Measurements from ENCODE around the gene LRSAM1.

Gene LRSAM1

GRCh38 chr9:127509261-127509954 lies 58.1 kb downstream of the LRSAM1 start:
- FAIRE-seq: no peak
- DNase-seq (ENCODE audit: insufficient read length, low spot score): no peak

- FAIRE-seq (no peak), DNase-seq (ENCODE audit: insufficient read length, low spot score) (no peak)
These were observed 58.6 kb downstream of the LRSAM1 start for GRCh38 chr9:127509955-127510299.

GRCh38 chr9:127514468-127514867 lies 63.2 kb downstream of the LRSAM1 start:
- FAIRE-seq (no peak), DNase-seq (ENCODE audit: insufficient read length, low spot score) (no peak)

GRCh38 chr9:127516835-127517607 lies 65.7 kb downstream of the LRSAM1 start:
- no peak for DNase-seq (ENCODE audit: insufficient read length, low spot score)

GRCh38 chr9:127517620-127518019 lies 66.3 kb downstream of the LRSAM1 start:
- no peak for DNase-seq (ENCODE audit: insufficient read length, low spot score)
- FAIRE-seq: no peak

More at GRCh38 chr9:127516835-127517607, 65.7 kb downstream of the LRSAM1 start:
- FAIRE-seq: no peak

GRCh38 chr9:127518091-127518856 lies 67.0 kb downstream of the LRSAM1 start:
- DNase-seq (ENCODE audit: insufficient read length, low spot score) (no peak), FAIRE-seq (no peak)

GRCh38 chr9:127519301-127520166 lies 68.2 kb downstream of the LRSAM1 start:
- FAIRE-seq (peak; percentile 62), DNase-seq (ENCODE audit: insufficient read length, low spot score) (peak; percentile 90)

GRCh38 chr9:127520941-127521918 lies 69.9 kb downstream of the LRSAM1 start:
- FAIRE-seq (no peak), DNase-seq (ENCODE audit: insufficient read length, low spot score) (peak; percentile 67)

GRCh38 chr9:127521919-127522304 lies 70.6 kb downstream of the LRSAM1 start:
- FAIRE-seq: no peak
- no peak for DNase-seq (ENCODE audit: insufficient read length, low spot score)

GRCh38 chr9:127522727-127523126 lies 71.4 kb downstream of the LRSAM1 start:
- FAIRE-seq (peak; percentile 66), DNase-seq (ENCODE audit: insufficient read length, low spot score) (no peak)

GRCh38 chr9:127523312-127523851 lies 72.1 kb downstream of the LRSAM1 start:
- FAIRE-seq: no peak
- no peak for DNase-seq (ENCODE audit: insufficient read length, low spot score)

GRCh38 chr9:127524373-127524772 lies 73.1 kb downstream of the LRSAM1 start:
- DNase-seq (ENCODE audit: insufficient read length, low spot score) (peak; percentile 60), FAIRE-seq (peak; percentile 73)

GRCh38 chr9:127525401-127526188 lies 74.3 kb downstream of the LRSAM1 start:
- no peak for DNase-seq (ENCODE audit: insufficient read length, low spot score)
- no peak for FAIRE-seq

- no peak for FAIRE-seq
- DNase-seq (ENCODE audit: insufficient read length, low spot score): no peak
These were observed 75.6 kb downstream of the LRSAM1 start for GRCh38 chr9:127526655-127527559.

- FAIRE-seq: no peak
- no peak for DNase-seq (ENCODE audit: insufficient read length, low spot score)
These were observed 76.4 kb downstream of the LRSAM1 start for GRCh38 chr9:127527560-127528268.

GRCh38 chr9:127528422-127529251 lies 77.3 kb downstream of the LRSAM1 start:
- DNase-seq (ENCODE audit: insufficient read length, low spot score): no peak
- FAIRE-seq: no peak
